Gastrocnemius medialis (tissue), 4 donors: Measurements from ENCODE around the gene DNASE1L2.

ENCODE experiments used
- CTCF ChIP-seq, 5 experiments: fragments of 450-650 bp in 3 of 5; fragments of 200-600 bp in 2 of 5; sonication (generic) in 2 of 5; IDR thresholded peaks in 4 of 5; conservative IDR thresholded peaks in 1 of 5; 1 replicate in 4 of 5; 2 replicates in 1 of 5; pipeline ENCODE4 v1.5.1; 2016 to 2019; ENCODE audit warnings: antibody characterized with exemption in 5 of 5, mild to moderate bottlenecking in 3 of 5, moderate library complexity in 3 of 5
- POLR2A ChIP-seq, 2 donors: fragments of 450-650 bp; IDR thresholded peaks; one replicate each; pipeline ENCODE4 v1.6.1; 2017; ENCODE audit warnings: antibody characterized with exemption in 2 of 2, mild to moderate bottlenecking in 2 of 2, moderate library complexity in 2 of 2

GRCh38 chr16:2237493-2238149 is 1.4 kb downstream of the DNASE1L2 start:
- TF ChIP-seq CTCF (IDR thresholded peaks at IDR 0.05 in 4 of 5, conservative IDR thresholded peaks at IDR 0.05 in 1 of 5) (no peak), POLR2A (IDR thresholded peaks at IDR 0.05) (no peak)
